ENCODE results near the gene KPNA1.

KPNA1 gene

GRCh38 chr3:122374034-122374433, 140.7 kb downstream of the KPNA1 start:
- no peak for DNase-seq

All from T-helper 1 cell (primary cell).